ENCODE results near the gene MINDY4. TPM values are rescaled to one million over a fixed set of nuclear protein-coding genes. Genes with fewer than 3 reads are reported as not detected.

The MINDY4 gene
- total and polyA plus RNA-seq, 9 donors = 6.9 to 30.3 (median 18.2) TPM

- no peak for DNase-seq
- Histone ChIP-seq H3K4me3 (no peak overlapping the region), H3K27ac (no peak overlapping the region), H3K9me3 (no peaks in the 10 kb centered on the region), H3K4me1 (ENCODE audit: insufficient read depth) (peaks cover 32% of the 10 kb centered on the region), H3K27me3 (no peaks in the 10 kb centered on the region), H3K36me3 (no peaks in the 10 kb centered on the region)
- TF ChIP-seq EP300 (IDR thresholded peaks at IDR 0.05) (no peak), CTCF (IDR thresholded peaks at IDR 0.05) (no peak), POLR2A (IDR thresholded peaks at IDR 0.05) (no peak)
- WGBS, 3 donors = 76 to 93% (median 92%) methylated on average over 6 of the region's 6 CpGs
- intact Hi-C loops (cut with DNase I) = no loop called here
Measured at GRCh38 chr7:30754315-30754877, 16.8 kb upstream of the MINDY4 start.

GRCh38 chr7:30755384-30756154, 15.6 kb upstream of the MINDY4 start:
- intact Hi-C loops (cut with DNase I) = no loop called here
- Histone ChIP-seq H3K36me3 (no peaks in the 10 kb centered on the region), H3K4me3 (no peak overlapping the region), H3K9me3 (no peaks in the 10 kb centered on the region), H3K4me1 (ENCODE audit: insufficient read depth) (peaks cover 33% of the 10 kb centered on the region), H3K27ac (no peak overlapping the region), H3K27me3 (no peaks in the 10 kb centered on the region)
- 80 to 83% (median 81%) methylated on average over 22 of the region's 22 CpGs for WGBS, 3 donors
- peak in 1 of 5 donors; percentile 59 for DNase-seq
- TF ChIP-seq CTCF (IDR thresholded peaks at IDR 0.05) (no peak), POLR2A (IDR thresholded peaks at IDR 0.05) (no peak), EP300 (IDR thresholded peaks at IDR 0.05) (no peak)

GRCh38 chr7:30757342-30757692, 13.9 kb upstream of the MINDY4 start:
- intact Hi-C loops (cut with DNase I) = no loop called here
- peaks cover 28% of the 10 kb centered on the region for H3K4me1 ChIP-seq (ENCODE audit: insufficient read depth)
- H3K27me3 ChIP-seq = no peaks in the 10 kb centered on the region
- no peaks in the 10 kb centered on the region for H3K36me3 ChIP-seq
- H3K4me3 ChIP-seq = no peak overlapping the region
- no peak for TF ChIP-seq CTCF (IDR thresholded peaks at IDR 0.05)
- no peak for TF ChIP-seq POLR2A (IDR thresholded peaks at IDR 0.05)
- no peak for TF ChIP-seq EP300 (IDR thresholded peaks at IDR 0.05)
- no peak for DNase-seq
- 24 to 37% (median 36%) methylated on average over 6 of the region's 6 CpGs for WGBS, 3 donors
- H3K27ac ChIP-seq = peak overlapping the region in 1 of 2 donors; percentile 28
- H3K9me3 ChIP-seq = no peaks in the 10 kb centered on the region

GRCh38 chr7:30760514-30761213, 10.6 kb upstream of the MINDY4 start:
- peak in 2 of 5 donors; percentile 61 to 77 for DNase-seq
- WGBS, 3 donors = 94 to 96% (median 96%) methylated on average over 3 of the region's 3 CpGs
- no peaks in the 10 kb centered on the region for H3K9me3 ChIP-seq
- no peak overlapping the region for H3K4me3 ChIP-seq
- intact Hi-C loops (cut with DNase I) = no loop called here
- peaks cover 32% of the 10 kb centered on the region for H3K4me1 ChIP-seq (ENCODE audit: insufficient read depth)
- TF ChIP-seq CTCF (IDR thresholded peaks at IDR 0.05) (no peak), EP300 (IDR thresholded peaks at IDR 0.05) (no peak), POLR2A (IDR thresholded peaks at IDR 0.05) (no peak)
- no peaks in the 10 kb centered on the region for H3K27me3 ChIP-seq
- H3K36me3 ChIP-seq = no peaks in the 10 kb centered on the region
- H3K27ac ChIP-seq = peak overlapping the region; percentile 4 to 73
